Panc1 (cell line): Measurements from ENCODE around the gene UBE2G2.

Experiments
- TCF7L2 ChIP-seq: IDR thresholded peaks from 2 replicates; pipeline ENCODE4 v1.6.1; 2011; ENCODE audit warnings: mild to moderate bottlenecking, low read depth, low read length, inconsistent platforms
- TF ChIP-seq, protein P1 (sequence below): fragments of 450-650 bp; IDR thresholded peaks from 2 replicates; pipeline ENCODE4 v1.5.1; 2017; ENCODE audit warnings: mild to moderate bottlenecking

- TF ChIP-seq, protein P1, sequence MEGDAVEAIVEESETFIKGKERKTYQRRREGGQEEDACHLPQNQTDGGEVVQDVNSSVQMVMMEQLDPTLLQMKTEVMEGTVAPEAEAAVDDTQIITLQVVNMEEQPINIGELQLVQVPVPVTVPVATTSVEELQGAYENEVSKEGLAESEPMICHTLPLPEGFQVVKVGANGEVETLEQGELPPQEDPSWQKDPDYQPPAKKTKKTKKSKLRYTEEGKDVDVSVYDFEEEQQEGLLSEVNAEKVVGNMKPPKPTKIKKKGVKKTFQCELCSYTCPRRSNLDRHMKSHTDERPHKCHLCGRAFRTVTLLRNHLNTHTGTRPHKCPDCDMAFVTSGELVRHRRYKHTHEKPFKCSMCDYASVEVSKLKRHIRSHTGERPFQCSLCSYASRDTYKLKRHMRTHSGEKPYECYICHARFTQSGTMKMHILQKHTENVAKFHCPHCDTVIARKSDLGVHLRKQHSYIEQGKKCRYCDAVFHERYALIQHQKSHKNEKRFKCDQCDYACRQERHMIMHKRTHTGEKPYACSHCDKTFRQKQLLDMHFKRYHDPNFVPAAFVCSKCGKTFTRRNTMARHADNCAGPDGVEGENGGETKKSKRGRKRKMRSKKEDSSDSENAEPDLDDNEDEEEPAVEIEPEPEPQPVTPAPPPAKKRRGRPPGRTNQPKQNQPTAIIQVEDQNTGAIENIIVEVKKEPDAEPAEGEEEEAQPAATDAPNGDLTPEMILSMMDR, result no peak
- no peak for TF ChIP-seq TCF7L2
Measured at GRCh38 chr21:44730028-44730395, 71.6 kb downstream of the UBE2G2 start.
